ENCODE measurements around the gene IRF8.

Gene IRF8

GRCh38 chr16:85918436-85918835 is 19.5 kb downstream of the IRF8 start:
- no peak overlapping the region for H3K4me3 ChIP-seq (ENCODE audit: low read depth, low read length)
- TF ChIP-seq CTCF (IDR thresholded peaks at IDR 0.05; ENCODE audit: borderline replicate concordance, insufficient read depth, low read depth, low read length) = no peak

- no peak overlapping the region for H3K4me3 ChIP-seq (ENCODE audit: low read depth, low read length)
- no peak for TF ChIP-seq CTCF (IDR thresholded peaks at IDR 0.05; ENCODE audit: borderline replicate concordance, insufficient read depth, low read depth, low read length)
Observed at GRCh38 chr16:85919271-85920267, 20.6 kb downstream of the IRF8 start.

GRCh38 chr16:85921026-85921425 is 22.1 kb downstream of the IRF8 start:
- no peak overlapping the region for H3K4me3 ChIP-seq (ENCODE audit: low read depth, low read length)
- TF ChIP-seq CTCF (IDR thresholded peaks at IDR 0.05; ENCODE audit: borderline replicate concordance, insufficient read depth, low read depth, low read length) = no peak

GRCh38 chr16:85923153-85924021 is 24.4 kb downstream of the IRF8 start:
- H3K4me3 ChIP-seq (ENCODE audit: low read depth, low read length) = no peak overlapping the region
- no peak for TF ChIP-seq CTCF (IDR thresholded peaks at IDR 0.05; ENCODE audit: borderline replicate concordance, insufficient read depth, low read depth, low read length)

- no peak overlapping the region for H3K4me3 ChIP-seq (ENCODE audit: low read depth, low read length)
- no peak for TF ChIP-seq CTCF (IDR thresholded peaks at IDR 0.05; ENCODE audit: borderline replicate concordance, insufficient read depth, low read depth, low read length)
Observed at GRCh38 chr16:85924675-85925074, 25.7 kb downstream of the IRF8 start.

GRCh38 chr16:85926370-85926769 is 27.4 kb downstream of the IRF8 start:
- no peak for TF ChIP-seq CTCF (IDR thresholded peaks at IDR 0.05; ENCODE audit: borderline replicate concordance, insufficient read depth, low read depth, low read length)
- H3K4me3 ChIP-seq (ENCODE audit: low read depth, low read length) = no peak overlapping the region

Measured in GM12875 (cell line).